Fibroblast of lung (primary cell): ENCODE measurements around the gene SLC24A1. TPM values are rescaled to one million over a fixed set of nuclear protein-coding genes. Genes with fewer than 3 reads are reported as not detected.

Source experiments
- DNase-seq, 2 donors: peaks; one replicate each; pipeline versions ENCODE4 v3.0.0 to v3.0.0-alpha.2; 2010; ENCODE audit warnings: low read depth in 2 of 2
- H2AFZ ChIP-seq: 2 replicates; pipeline ENCODE4 v1.5.1; 2012; ENCODE audit warnings: low read length, control low read depth, inconsistent platforms
- H3K27ac ChIP-seq: 2 replicates; pipeline ENCODE4 v1.5.1; 2011; ENCODE audit warnings: low read length, control low read depth; ENCODE audit not compliant: insufficient read depth
- H3K27me3 ChIP-seq: 2 replicates; pipeline ENCODE4 v1.5.1; 2011; ENCODE audit warnings: mild to moderate bottlenecking, low read length; ENCODE audit not compliant: control insufficient read depth, insufficient read depth
- H3K36me3 ChIP-seq: 2 replicates; pipeline ENCODE4 v1.5.1; 2011; ENCODE audit warnings: low read length; ENCODE audit not compliant: control insufficient read depth, insufficient read depth
- H3K4me1 ChIP-seq: 2 replicates; pipeline ENCODE4 v1.5.1; 2011; ENCODE audit warnings: low read length; ENCODE audit not compliant: control insufficient read depth, insufficient read depth; ENCODE audit errors: extremely low read depth
- H3K4me2 ChIP-seq: 2 replicates; pipeline ENCODE4 v1.5.1; 2011; ENCODE audit warnings: low read length, control low read depth; ENCODE audit not compliant: insufficient read depth; ENCODE audit errors: extremely low read depth
- H3K4me3 ChIP-seq, 4 experiments: fragments of 200-600 bp in 1 of 4; sonication (generic) in 1 of 4; replicated peaks in 1 of 4; 2 replicates each; pipeline ENCODE4 v1.5.1; 2011 to 2016; ENCODE audit warnings: low read length in 4 of 4, low read depth in 3 of 4, mild to moderate bottlenecking in 3 of 4, control low read depth in 2 of 4, inconsistent platforms in 1 of 4, mixed read lengths in 1 of 4; ENCODE audit not compliant: insufficient read depth in 1 of 4; ENCODE audit errors: control extremely low read depth in 1 of 4
- H3K79me2 ChIP-seq: 2 replicates; pipeline ENCODE4 v1.5.1; 2012; ENCODE audit warnings: mild to moderate bottlenecking, low read length, inconsistent platforms; ENCODE audit not compliant: control insufficient read depth, insufficient read depth
- H3K9ac ChIP-seq: 2 replicates; pipeline ENCODE4 v1.5.1; 2011; ENCODE audit warnings: mild to moderate bottlenecking, low read length, control low read depth; ENCODE audit not compliant: insufficient read depth
- H3K9me3 ChIP-seq: 2 replicates; pipeline ENCODE4 v1.5.1; 2012; ENCODE audit warnings: low read depth, low read length; ENCODE audit not compliant: control insufficient read depth, insufficient read depth
- H4K20me1 ChIP-seq: 2 replicates; pipeline ENCODE4 v1.5.1; 2011; ENCODE audit warnings: low read length; ENCODE audit not compliant: control insufficient read depth, insufficient read depth; ENCODE audit errors: extremely low read depth
- CTCF ChIP-seq, 2 donors: IDR thresholded peaks in 1 of 2; conservative IDR thresholded peaks in 1 of 2; 1 replicate in 1 of 2; 2 replicates in 1 of 2; pipeline ENCODE4 v1.5.1; 2011 to 2012; ENCODE audit warnings: low read length in 2 of 2, control low read depth in 1 of 2, inconsistent platforms in 1 of 2, low read depth in 1 of 2, mild to moderate bottlenecking in 1 of 2
- EZH2 ChIP-seq: IDR thresholded peaks from 2 replicates; pipeline ENCODE4 v1.5.1; 2012; ENCODE audit warnings: low read length, control low read depth, mild to moderate bottlenecking; ENCODE audit errors: missing control alignments
- polyA plus RNA-seq, 2 donors: library from polyadenylated mRNA; depleted of rRNA in 1 of 2; stranded (reverse) in 1 of 2; unstranded in 1 of 2; fragments of >200 nt; gene quantifications; 2 replicates each; pipeline ENCODE4 v1.2.1, GENCODE V29; 2011 to 2012; ENCODE audit warnings: missing spikeins in 1 of 2
- total RNA-seq: library from RNA; depleted of rRNA; stranded (reverse); fragments of >200 nt; gene quantifications from 2 replicates; pipeline ENCODE4 v1.2.1, GENCODE V29; 2014

The SLC24A1 gene
- total and polyA plus RNA-seq, 2 donors (not counting 1 experiment from before 2014, with no cell fraction given): 4.5 to 7.9 TPM

GRCh38 chr15:65650312-65651041, 28.7 kb downstream of the SLC24A1 start:
- Histone ChIP-seq H3K79me2 (no peaks in the 10 kb centered on the region), H3K4me2 (no peak overlapping the region), H3K4me1 (peaks cover 13% of the 10 kb centered on the region), H2AFZ (no peak overlapping the region), H3K27ac (no peak overlapping the region), H3K9me3 (no peaks in the 10 kb centered on the region), H3K9ac (no peak overlapping the region), H3K36me3 (no peaks in the 10 kb centered on the region), H4K20me1 (no peaks in the 10 kb centered on the region), H3K4me3 (no peak overlapping the region), H3K27me3 (no peaks in the 10 kb centered on the region)
- no peak for DNase-seq
- TF ChIP-seq CTCF (conservative IDR thresholded peaks at IDR 0.05 in 1 of 2, IDR thresholded peaks at IDR 0.05 in 1 of 2; ENCODE audit: low read depth in 1 of 2, low read length in 2 of 2) (no peak), EZH2 (no peak)

GRCh38 chr15:65651042-65651322, 29.2 kb downstream of the SLC24A1 start:
- no peak overlapping the region for H3K27ac ChIP-seq
- H3K4me1 ChIP-seq: peaks cover 13% of the 10 kb centered on the region
- no peaks in the 10 kb centered on the region for H3K9me3 ChIP-seq
- H3K4me3 ChIP-seq: no peak overlapping the region
- no peaks in the 10 kb centered on the region for H3K36me3 ChIP-seq
- DNase-seq: no peak
- TF ChIP-seq CTCF (conservative IDR thresholded peaks at IDR 0.05 in 1 of 2, IDR thresholded peaks at IDR 0.05 in 1 of 2; ENCODE audit: low read depth in 1 of 2, low read length in 2 of 2): no peak
- TF ChIP-seq EZH2: no peak
- no peak overlapping the region for H2AFZ ChIP-seq
- no peaks in the 10 kb centered on the region for H3K27me3 ChIP-seq
- no peaks in the 10 kb centered on the region for H3K79me2 ChIP-seq
- H3K4me2 ChIP-seq: no peak overlapping the region
- no peak overlapping the region for H3K9ac ChIP-seq
- no peaks in the 10 kb centered on the region for H4K20me1 ChIP-seq

GRCh38 chr15:65651831-65652749, 30.4 kb downstream of the SLC24A1 start:
- no peaks in the 10 kb centered on the region for H3K36me3 ChIP-seq
- H3K4me3 ChIP-seq: no peak overlapping the region
- H3K27me3 ChIP-seq: no peaks in the 10 kb centered on the region
- H2AFZ ChIP-seq: no peak overlapping the region
- no peaks in the 10 kb centered on the region for H4K20me1 ChIP-seq
- H3K4me1 ChIP-seq: peaks cover 13% of the 10 kb centered on the region
- no peak overlapping the region for H3K4me2 ChIP-seq
- H3K79me2 ChIP-seq: no peaks in the 10 kb centered on the region
- no peak overlapping the region for H3K27ac ChIP-seq
- H3K9me3 ChIP-seq: no peaks in the 10 kb centered on the region
- TF ChIP-seq CTCF (conservative IDR thresholded peaks at IDR 0.05 in 1 of 2, IDR thresholded peaks at IDR 0.05 in 1 of 2; ENCODE audit: low read depth in 1 of 2, low read length in 2 of 2): no peak
- TF ChIP-seq EZH2: no peak
- DNase-seq: no peak
- H3K9ac ChIP-seq: no peak overlapping the region
